SK-N-SH (cell line): ENCODE measurements around the gene ZCWPW2.

Experiments
- CTCF ChIP-seq: fragments of 200-600 bp; sonication (generic); IDR thresholded peaks from 2 replicates; pipeline ENCODE4 v1.6.1; 2017; ENCODE audit warnings: antibody characterized with exemption, mild to moderate bottlenecking, moderate library complexity
- EP300 ChIP-seq, 2 experiments: IDR thresholded peaks; 2 replicates each; pipeline versions ENCODE4 v1.4.0 to v1.6.1; 2012; ENCODE audit warnings: borderline replicate concordance in 1 of 2, low read depth in 1 of 2, low read length in 1 of 2
- GABPA ChIP-seq: IDR thresholded peaks from 2 replicates; pipeline ENCODE4 v1.4.0; 2012; ENCODE audit warnings: low read depth, mild to moderate bottlenecking
- MEF2A ChIP-seq: IDR thresholded peaks from 2 replicates; pipeline ENCODE4 v1.4.0; 2012; ENCODE audit warnings: low read depth, borderline replicate concordance
- NRF1 ChIP-seq: IDR thresholded peaks from 2 replicates; pipeline ENCODE4 v1.6.1; 2012; ENCODE audit warnings: low read depth, mild to moderate bottlenecking, low read length
- RCOR1 ChIP-seq: fragments of 150-350 bp; IDR thresholded peaks from 2 replicates; pipeline ENCODE4 v1.6.1; 2017; ENCODE audit warnings: antibody characterized with exemption, low read length
- REST ChIP-seq: IDR thresholded peaks from 2 replicates; pipeline ENCODE4 v1.6.1; 2012; ENCODE audit warnings: mild to moderate bottlenecking, low read depth, low read length, moderate library complexity
- SMC3 ChIP-seq: IDR thresholded peaks from 2 replicates; pipeline ENCODE4 v1.6.1; 2012; ENCODE audit warnings: low read depth, low read length, improper control_type of control experiment
- USF2 ChIP-seq: fragments of 150-350 bp; IDR thresholded peaks from 2 replicates; pipeline ENCODE4 v1.6.1; 2017; ENCODE audit warnings: antibody characterized with exemption, low read length, low read depth, borderline replicate concordance
- YY1 ChIP-seq: IDR thresholded peaks from 2 replicates; pipeline ENCODE4 v1.4.0; 2012; ENCODE audit warnings: low read depth, mild to moderate bottlenecking
- TF ChIP-seq, protein P1 (sequence below): IDR thresholded peaks from 2 replicates; pipeline ENCODE4 v1.4.0; 2012; ENCODE audit warnings: low read depth

DNA sequence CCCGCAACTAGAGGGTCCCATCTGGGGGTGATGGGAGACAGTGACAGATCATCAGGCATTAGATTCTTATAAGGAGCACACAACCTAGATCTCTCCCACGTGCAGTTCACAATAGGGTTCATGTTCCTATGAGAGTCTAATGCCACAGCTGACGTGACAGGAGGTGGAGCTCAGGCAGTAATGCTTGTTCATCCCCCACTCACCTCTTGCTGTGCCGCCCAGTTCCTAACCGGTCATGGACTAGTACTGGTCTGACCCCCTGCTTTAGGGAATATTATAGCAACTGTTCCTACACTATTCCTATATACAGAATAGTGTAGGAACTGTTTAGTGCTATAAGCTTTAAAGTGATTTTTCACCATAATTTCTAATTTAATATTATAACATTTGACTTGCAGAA, 128.2 kb downstream of the ZCWPW2 start:
- TF ChIP-seq REST (no peak), USF2 (no peak), MEF2A (no peak), YY1 (no peak), CTCF (no peak), NRF1 (no peak), EP300 (IDR thresholded peaks at IDR 0.05; ENCODE audit: borderline replicate concordance in 1 of 2, low read depth in 1 of 2, low read length in 1 of 2) (no peak), RCOR1 (no peak), SMC3 (no peak), GABPA (no peak)
- TF ChIP-seq, protein P1, sequence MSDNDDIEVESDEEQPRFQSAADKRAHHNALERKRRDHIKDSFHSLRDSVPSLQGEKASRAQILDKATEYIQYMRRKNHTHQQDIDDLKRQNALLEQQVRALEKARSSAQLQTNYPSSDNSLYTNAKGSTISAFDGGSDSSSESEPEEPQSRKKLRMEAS, result no peak
